Measurements from ENCODE around the gene PANK4. TPM values are rescaled to one million over a fixed set of nuclear protein-coding genes. Genes with fewer than 3 reads are reported as not detected.

Gene PANK4
- polyA plus RNA-seq, 1 donor (not counting 4 experiments of a cell fraction or from before 2014, with no cell fraction given) = 14.5 TPM

GRCh38 chr1:2520806-2521205 lies 5.6 kb downstream of the PANK4 start:
- TF ChIP-seq EZH2 (IDR thresholded peaks at IDR 0.05; ENCODE audit: low read length) (no peak), CTCF (optimal IDR thresholded peaks at IDR 0.05 in 1 of 3, IDR thresholded peaks at IDR 0.05 in 1 of 3, conservative IDR thresholded peaks at IDR 0.05 in 1 of 3; ENCODE audit: extremely low read depth in 1 of 3, insufficient read depth in 2 of 3, low read length in 3 of 3) (no peak)
- H3K4me1 ChIP-seq (ENCODE audit: control insufficient read depth, extremely low read depth, insufficient read depth, low read length) = peaks cover 9% of the 10 kb centered on the region
- no peak overlapping the region for H2AFZ ChIP-seq (ENCODE audit: control insufficient read depth, low read length)
- no peaks in the 10 kb centered on the region for H3K9me1 ChIP-seq (ENCODE audit: control insufficient read depth, extremely low read depth, insufficient read depth, low read length)
- no peak overlapping the region for H3K9ac ChIP-seq (ENCODE audit: control insufficient read depth, extremely low read depth, insufficient read depth, low read length)
- no peak overlapping the region for H3K4me2 ChIP-seq (ENCODE audit: control insufficient read depth, extremely low read depth, insufficient read depth, low read depth, low read length)
- no peak overlapping the region for H3K4me3 ChIP-seq (ENCODE audit: control insufficient read depth in 2 of 3, extremely low read depth in 1 of 3, insufficient read depth in 2 of 3, low read depth in 1 of 3, low read length in 3 of 3)
- H3K36me3 ChIP-seq (ENCODE audit: control insufficient read depth in 2 of 2, extremely low read depth in 1 of 2, insufficient read depth in 2 of 2, low read length in 2 of 2) = peaks cover 30 to 34% of the 10 kb centered on the region in 2 experiments
- no peak overlapping the region for H3K27ac ChIP-seq (ENCODE audit: control insufficient read depth, insufficient read depth, low read length)
- no peaks in the 10 kb centered on the region for H3K27me3 ChIP-seq (ENCODE audit: control insufficient read depth, extremely low read depth, insufficient read depth, low read length)
- peaks cover 3% of the 10 kb centered on the region for H4K20me1 ChIP-seq (ENCODE audit: control insufficient read depth, extremely low read depth, insufficient read depth, low read length)
- H3K9me3 ChIP-seq (ENCODE audit: control insufficient read depth, low read depth, low read length) = no peaks in the 10 kb centered on the region
- peaks cover 45% of the 10 kb centered on the region for H3K79me2 ChIP-seq (ENCODE audit: control insufficient read depth, insufficient read depth, low read length)
- dilution Hi-C loops (cut with MboI; ENCODE audit: extremely low pct_ligation_motif_present, low sequenced_read_pairs) = no loop called here
- FAIRE-seq (no peak), DNase-seq (ENCODE audit: low read depth, low spot score) (no peak)

GRCh38 chr1:2520206-2520605 lies 6.2 kb downstream of the PANK4 start:
- TF ChIP-seq CTCF (optimal IDR thresholded peaks at IDR 0.05 in 1 of 3, IDR thresholded peaks at IDR 0.05 in 1 of 3, conservative IDR thresholded peaks at IDR 0.05 in 1 of 3; ENCODE audit: extremely low read depth in 1 of 3, insufficient read depth in 2 of 3, low read length in 3 of 3) = no peak
- TF ChIP-seq EZH2 (IDR thresholded peaks at IDR 0.05; ENCODE audit: low read length) = no peak
- peaks cover 7% of the 10 kb centered on the region for H3K4me1 ChIP-seq (ENCODE audit: control insufficient read depth, extremely low read depth, insufficient read depth, low read length)
- no peaks in the 10 kb centered on the region for H3K27me3 ChIP-seq (ENCODE audit: control insufficient read depth, extremely low read depth, insufficient read depth, low read length)
- H3K36me3 ChIP-seq (ENCODE audit: control insufficient read depth in 2 of 2, extremely low read depth in 1 of 2, insufficient read depth in 2 of 2, low read length in 2 of 2) = peaks cover 33 to 34% of the 10 kb centered on the region in 2 experiments
- DNase-seq (ENCODE audit: low read depth, low spot score) (no peak), FAIRE-seq (no peak)
- H2AFZ ChIP-seq (ENCODE audit: control insufficient read depth, low read length) = no peak overlapping the region
- no peak overlapping the region for H3K4me2 ChIP-seq (ENCODE audit: control insufficient read depth, extremely low read depth, insufficient read depth, low read depth, low read length)
- H3K4me3 ChIP-seq (ENCODE audit: control insufficient read depth in 2 of 3, extremely low read depth in 1 of 3, insufficient read depth in 2 of 3, low read depth in 1 of 3, low read length in 3 of 3) = no peak overlapping the region
- H3K27ac ChIP-seq (ENCODE audit: control insufficient read depth, insufficient read depth, low read length) = no peak overlapping the region
- peaks cover 3% of the 10 kb centered on the region for H4K20me1 ChIP-seq (ENCODE audit: control insufficient read depth, extremely low read depth, insufficient read depth, low read length)
- peaks cover 39% of the 10 kb centered on the region for H3K79me2 ChIP-seq (ENCODE audit: control insufficient read depth, insufficient read depth, low read length)
- dilution Hi-C loops (cut with MboI; ENCODE audit: extremely low pct_ligation_motif_present, low sequenced_read_pairs) = no loop called here
- H3K9ac ChIP-seq (ENCODE audit: control insufficient read depth, extremely low read depth, insufficient read depth, low read length) = no peak overlapping the region
- H3K9me3 ChIP-seq (ENCODE audit: control insufficient read depth, low read depth, low read length) = no peaks in the 10 kb centered on the region
- no peaks in the 10 kb centered on the region for H3K9me1 ChIP-seq (ENCODE audit: control insufficient read depth, extremely low read depth, insufficient read depth, low read length)

All from keratinocyte (primary cell).